HepG2 (cell line): ENCODE data around the gene GRHPR. TPM values are rescaled to one million over a fixed set of nuclear protein-coding genes. Genes with fewer than 3 reads are reported as not detected.
A peak's percentile ranks its signal among the peaks of the same experiment; 100 is the strongest.

Experiments used
- ATF7 ChIP-seq, 2 experiments: fragments of 450-650 bp in 1 of 2; sonication (generic) in 1 of 2; formaldehyde crosslinking in 1 of 2; IDR thresholded peaks; 2 replicates each; pipeline versions ENCODE4 v1.4.0 to v1.6.1; 2016 to 2020; ENCODE audit warnings: antibody characterized with exemption in 1 of 2, mild to moderate bottlenecking in 1 of 2, missing genetic modification reagents in 1 of 2
- CCDC6 ChIP-seq: sonication (generic); formaldehyde crosslinking; IDR thresholded peaks from 2 replicates; pipeline ENCODE4 v1.8.1; 2022; ENCODE audit warnings: mild to moderate bottlenecking, missing genetic modification reagents, moderate library complexity
- EHMT2 ChIP-seq: fragments of 200-600 bp; sonication (generic); IDR thresholded peaks from 2 replicates; pipeline ENCODE4 v1.7.0; 2017; ENCODE audit warnings: antibody characterized with exemption, low read depth, low read length, borderline replicate concordance
- EP300 ChIP-seq, 3 experiments: sonication (generic) in 1 of 3; formaldehyde crosslinking in 1 of 3; IDR thresholded peaks; 2 replicates each; pipeline versions ENCODE4 v1.5.1 to v1.6.1; 2011 to 2020; ENCODE audit warnings: low read depth in 2 of 3, low read length in 2 of 3, borderline replicate concordance in 1 of 3, improper control_type of control experiment in 1 of 3, mild to moderate bottlenecking in 1 of 3, missing genetic modification reagents in 1 of 3, moderate library complexity in 1 of 3
- IKZF1 ChIP-seq: fragments of 450-650 bp; IDR thresholded peaks from 2 replicates; pipeline ENCODE4 v1.7.1; 2016
- LCORL ChIP-seq, 2 experiments: fragments of 450-650 bp in 1 of 2; sonication (generic) in 1 of 2; formaldehyde crosslinking in 1 of 2; IDR thresholded peaks; 2 replicates each; pipeline versions ENCODE4 v1.5.0 to v1.6.1; 2017 to 2020; ENCODE audit warnings: antibody characterized with exemption in 1 of 2, missing genetic modification reagents in 1 of 2
- MIER3 ChIP-seq: IDR thresholded peaks from 2 replicates; pipeline ENCODE4 v1.6.1; 2016; ENCODE audit warnings: missing compliant biosample characterization, borderline replicate concordance
- ZFX ChIP-seq: sonication (generic); formaldehyde crosslinking; IDR thresholded peaks from 2 replicates; pipeline ENCODE4 v1.4.0; 2020; ENCODE audit warnings: mild to moderate bottlenecking, low read depth, missing genetic modification reagents, moderate library complexity
- ZNF160 ChIP-seq: sonication (generic); formaldehyde crosslinking; IDR thresholded peaks from 2 replicates; pipeline ENCODE4 v1.8.0; 2022; ENCODE audit warnings: mild to moderate bottlenecking, inconsistent platforms, missing genetic modification reagents
- ZNF33B ChIP-seq: sonication (generic); formaldehyde crosslinking; IDR thresholded peaks from 2 replicates; pipeline ENCODE4 v1.5.1; 2020; ENCODE audit warnings: mild to moderate bottlenecking, missing genetic modification reagents
- ZNF441 ChIP-seq: sonication (generic); formaldehyde crosslinking; IDR thresholded peaks from 2 replicates; pipeline ENCODE4 v1.7.0; 2021; ENCODE audit warnings: missing genetic modification reagents, borderline replicate concordance
- ZNF546 ChIP-seq: sonication (generic); formaldehyde crosslinking; conservative IDR thresholded peaks from 2 replicates; pipeline ENCODE4 v1.8.1; 2023; ENCODE audit warnings: mild to moderate bottlenecking, missing genetic modification reagents
- ZNF747 ChIP-seq: sonication (generic); formaldehyde crosslinking; IDR thresholded peaks from 2 replicates; pipeline ENCODE4 v1.8.1; 2023; ENCODE audit warnings: missing genetic modification reagents, mild to moderate bottlenecking, borderline replicate concordance
- polyA plus RNA-seq, 8 experiments: library from polyadenylated mRNA; depleted of rRNA in 3 of 8; stranded (reverse) in 7 of 8; unstranded in 1 of 8; fragments of >200 nt; fragmentation: Illumina TruSeq in 4 of 8; extraction: Trizol in 4 of 8; gene quantifications; 2 replicates each; pipeline versions ENCODE4 v1.2.1 to v1.2.3, GENCODE V29; 2011 to 2016; ENCODE audit warnings: low read depth in 4 of 8, missing spikeins in 1 of 8, mixed read lengths in 1 of 8; ENCODE audit not compliant: insufficient read depth in 1 of 8
- total RNA-seq, 5 experiments: library from RNA; depleted of rRNA; stranded (reverse); fragments of >200 nt; fragmentation: Illumina TruSeq; extraction: Trizol; gene quantifications; 2 replicates each; pipeline ENCODE4 v1.2.3, GENCODE V29; 2016; ENCODE audit warnings: low read depth in 1 of 5
- TF ChIP-seq, protein P1 (sequence below): IDR thresholded peaks from 2 replicates; pipeline ENCODE4 v1.6.1; 2016; ENCODE audit warnings: low read depth, missing genetic modification reagents, missing compliant biosample characterization
- TF ChIP-seq, protein P2 (sequence below): fragments of 450-650 bp; IDR thresholded peaks from 2 replicates; pipeline ENCODE4 v1.6.1; 2016
- TF ChIP-seq, protein P3 (sequence below): sonication (generic); formaldehyde crosslinking; IDR thresholded peaks from 2 replicates; pipeline ENCODE4 v1.5.0; 2020; ENCODE audit warnings: missing genetic modification reagents, mild to moderate bottlenecking, borderline replicate concordance
- TF ChIP-seq, protein P4 (sequence below): sonication (generic); formaldehyde crosslinking; IDR thresholded peaks from 2 replicates; pipeline ENCODE4 v1.4.0; 2020; ENCODE audit warnings: low read depth, mild to moderate bottlenecking, missing genetic modification reagents

GRHPR gene
- total and polyA plus RNA-seq, 2 of the 13 experiments (the other 11 are each of a cell fraction or from before 2014, with no cell fraction given) = 113 to 115 TPM

DNA sequence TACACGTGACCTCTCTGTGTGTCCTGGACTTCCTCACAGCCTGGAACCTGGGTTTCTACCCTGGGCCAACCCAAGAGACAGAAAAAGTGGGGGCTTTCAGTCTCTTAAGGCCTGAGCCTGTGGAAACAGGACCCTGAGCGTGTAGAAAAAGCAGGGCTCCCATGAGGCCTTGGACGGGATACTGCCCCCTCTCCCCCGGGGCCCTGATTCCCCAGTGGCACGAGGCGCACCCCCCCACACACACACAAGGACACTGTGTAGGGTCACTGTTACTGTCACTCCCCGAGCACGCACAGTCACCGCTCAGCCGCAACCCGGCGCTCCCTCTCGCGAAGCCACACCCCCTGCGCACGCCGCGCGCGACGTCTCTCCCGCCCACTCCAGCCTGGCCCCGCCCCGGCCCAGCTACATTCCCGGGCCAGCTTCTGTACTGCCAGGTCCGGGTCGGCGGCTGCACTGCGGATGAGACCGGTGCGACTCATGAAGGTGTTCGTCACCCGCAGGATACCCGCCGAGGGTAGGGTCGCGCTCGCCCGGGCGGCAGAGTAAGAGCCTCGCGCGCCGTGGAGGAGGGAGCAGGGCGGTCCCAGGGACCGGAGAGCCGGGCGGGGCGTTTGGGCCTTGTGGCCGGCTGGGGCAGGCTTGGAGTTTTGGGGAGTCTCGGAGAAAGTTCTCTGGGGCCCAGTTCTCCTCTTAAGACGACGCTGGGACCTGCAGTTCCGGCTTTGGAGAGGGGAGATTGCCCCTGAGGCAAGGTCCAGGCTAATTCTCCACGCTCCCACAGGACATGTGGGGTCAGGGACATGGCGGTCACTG, at the start of gene GRHPR (continued):
- TF ChIP-seq, protein P1, sequence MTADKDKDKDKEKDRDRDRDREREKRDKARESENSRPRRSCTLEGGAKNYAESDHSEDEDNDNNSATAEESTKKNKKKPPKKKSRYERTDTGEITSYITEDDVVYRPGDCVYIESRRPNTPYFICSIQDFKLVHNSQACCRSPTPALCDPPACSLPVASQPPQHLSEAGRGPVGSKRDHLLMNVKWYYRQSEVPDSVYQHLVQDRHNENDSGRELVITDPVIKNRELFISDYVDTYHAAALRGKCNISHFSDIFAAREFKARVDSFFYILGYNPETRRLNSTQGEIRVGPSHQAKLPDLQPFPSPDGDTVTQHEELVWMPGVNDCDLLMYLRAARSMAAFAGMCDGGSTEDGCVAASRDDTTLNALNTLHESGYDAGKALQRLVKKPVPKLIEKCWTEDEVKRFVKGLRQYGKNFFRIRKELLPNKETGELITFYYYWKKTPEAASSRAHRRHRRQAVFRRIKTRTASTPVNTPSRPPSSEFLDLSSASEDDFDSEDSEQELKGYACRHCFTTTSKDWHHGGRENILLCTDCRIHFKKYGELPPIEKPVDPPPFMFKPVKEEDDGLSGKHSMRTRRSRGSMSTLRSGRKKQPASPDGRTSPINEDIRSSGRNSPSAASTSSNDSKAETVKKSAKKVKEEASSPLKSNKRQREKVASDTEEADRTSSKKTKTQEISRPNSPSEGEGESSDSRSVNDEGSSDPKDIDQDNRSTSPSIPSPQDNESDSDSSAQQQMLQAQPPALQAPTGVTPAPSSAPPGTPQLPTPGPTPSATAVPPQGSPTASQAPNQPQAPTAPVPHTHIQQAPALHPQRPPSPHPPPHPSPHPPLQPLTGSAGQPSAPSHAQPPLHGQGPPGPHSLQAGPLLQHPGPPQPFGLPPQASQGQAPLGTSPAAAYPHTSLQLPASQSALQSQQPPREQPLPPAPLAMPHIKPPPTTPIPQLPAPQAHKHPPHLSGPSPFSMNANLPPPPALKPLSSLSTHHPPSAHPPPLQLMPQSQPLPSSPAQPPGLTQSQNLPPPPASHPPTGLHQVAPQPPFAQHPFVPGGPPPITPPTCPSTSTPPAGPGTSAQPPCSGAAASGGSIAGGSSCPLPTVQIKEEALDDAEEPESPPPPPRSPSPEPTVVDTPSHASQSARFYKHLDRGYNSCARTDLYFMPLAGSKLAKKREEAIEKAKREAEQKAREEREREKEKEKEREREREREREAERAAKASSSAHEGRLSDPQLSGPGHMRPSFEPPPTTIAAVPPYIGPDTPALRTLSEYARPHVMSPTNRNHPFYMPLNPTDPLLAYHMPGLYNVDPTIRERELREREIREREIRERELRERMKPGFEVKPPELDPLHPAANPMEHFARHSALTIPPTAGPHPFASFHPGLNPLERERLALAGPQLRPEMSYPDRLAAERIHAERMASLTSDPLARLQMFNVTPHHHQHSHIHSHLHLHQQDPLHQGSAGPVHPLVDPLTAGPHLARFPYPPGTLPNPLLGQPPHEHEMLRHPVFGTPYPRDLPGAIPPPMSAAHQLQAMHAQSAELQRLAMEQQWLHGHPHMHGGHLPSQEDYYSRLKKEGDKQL (CRISPR knock-in tag) = no peak
- TF ChIP-seq MIER3 (CRISPR knock-in tag) = peak; percentile 89; the same call in 1 of the 2 replicates
- TF ChIP-seq IKZF1 = no peak
- TF ChIP-seq ZNF441 (CRISPR knock-in tag) = peak; percentile 84
- TF ChIP-seq ZNF747 = no peak
- TF ChIP-seq ZNF160 (CRISPR knock-in tag) = peak; percentile 27; the same call in 1 of the 2 replicates
- no peak; the same call in 1 of the 2 replicates for TF ChIP-seq ZNF546
- TF ChIP-seq, protein P2, sequence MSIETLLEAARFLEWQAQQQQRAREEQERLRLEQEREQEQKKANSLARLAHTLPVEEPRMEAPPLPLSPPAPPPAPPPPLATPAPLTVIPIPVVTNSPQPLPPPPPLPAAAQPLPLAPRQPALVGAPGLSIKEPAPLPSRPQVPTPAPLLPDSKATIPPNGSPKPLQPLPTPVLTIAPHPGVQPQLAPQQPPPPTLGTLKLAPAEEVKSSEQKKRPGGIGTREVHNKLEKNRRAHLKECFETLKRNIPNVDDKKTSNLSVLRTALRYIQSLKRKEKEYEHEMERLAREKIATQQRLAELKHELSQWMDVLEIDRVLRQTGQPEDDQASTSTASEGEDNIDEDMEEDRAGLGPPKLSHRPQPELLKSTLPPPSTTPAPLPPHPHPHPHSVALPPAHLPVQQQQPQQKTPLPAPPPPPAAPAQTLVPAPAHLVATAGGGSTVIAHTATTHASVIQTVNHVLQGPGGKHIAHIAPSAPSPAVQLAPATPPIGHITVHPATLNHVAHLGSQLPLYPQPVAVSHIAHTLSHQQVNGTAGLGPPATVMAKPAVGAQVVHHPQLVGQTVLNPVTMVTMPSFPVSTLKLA = peak; percentile 66
- TF ChIP-seq EHMT2 = no peak
- TF ChIP-seq, protein P3, sequence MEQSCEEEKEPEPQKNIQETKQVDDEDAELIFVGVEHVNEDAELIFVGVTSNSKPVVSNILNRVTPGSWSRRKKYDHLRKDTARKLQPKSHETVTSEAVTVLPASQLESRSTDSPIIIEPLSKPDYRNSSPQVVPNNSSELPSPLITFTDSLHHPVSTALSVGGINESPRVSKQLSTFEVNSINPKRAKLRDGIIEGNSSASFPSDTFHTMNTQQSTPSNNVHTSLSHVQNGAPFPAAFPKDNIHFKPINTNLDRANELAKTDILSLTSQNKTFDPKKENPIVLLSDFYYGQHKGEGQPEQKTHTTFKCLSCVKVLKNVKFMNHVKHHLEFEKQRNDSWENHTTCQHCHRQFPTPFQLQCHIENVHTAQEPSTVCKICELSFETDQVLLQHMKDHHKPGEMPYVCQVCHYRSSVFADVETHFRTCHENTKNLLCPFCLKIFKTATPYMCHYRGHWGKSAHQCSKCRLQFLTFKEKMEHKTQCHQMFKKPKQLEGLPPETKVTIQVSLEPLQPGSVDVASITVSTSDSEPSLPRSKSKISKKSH (CRISPR knock-in tag) = 0 out of 2 replicates have a peak, but pooled peaks have one; percentile 11
- TF ChIP-seq, protein P4, sequence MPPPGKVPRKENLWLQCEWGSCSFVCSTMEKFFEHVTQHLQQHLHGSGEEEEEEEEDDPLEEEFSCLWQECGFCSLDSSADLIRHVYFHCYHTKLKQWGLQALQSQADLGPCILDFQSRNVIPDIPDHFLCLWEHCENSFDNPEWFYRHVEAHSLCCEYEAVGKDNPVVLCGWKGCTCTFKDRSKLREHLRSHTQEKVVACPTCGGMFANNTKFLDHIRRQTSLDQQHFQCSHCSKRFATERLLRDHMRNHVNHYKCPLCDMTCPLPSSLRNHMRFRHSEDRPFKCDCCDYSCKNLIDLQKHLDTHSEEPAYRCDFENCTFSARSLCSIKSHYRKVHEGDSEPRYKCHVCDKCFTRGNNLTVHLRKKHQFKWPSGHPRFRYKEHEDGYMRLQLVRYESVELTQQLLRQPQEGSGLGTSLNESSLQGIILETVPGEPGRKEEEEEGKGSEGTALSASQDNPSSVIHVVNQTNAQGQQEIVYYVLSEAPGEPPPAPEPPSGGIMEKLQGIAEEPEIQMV (CRISPR knock-in tag) = peak; percentile 84; the same call in 1 of the 2 replicates
- TF ChIP-seq LCORL (IDR thresholded peaks at IDR 0.05) = no peak
- TF ChIP-seq LCORL (CRISPR knock-in tag; IDR thresholded peaks at IDR 0.05) = peak; percentile 74; the same call in 1 of the 2 replicates
- TF ChIP-seq ZFX (CRISPR knock-in tag) = peak; percentile 95
- TF ChIP-seq ZNF33B = no peak
- TF ChIP-seq CCDC6 (CRISPR knock-in tag) = peak; percentile 93
- TF ChIP-seq ATF7 (IDR thresholded peaks at IDR 0.05) = no peak
- peak; percentile 59; the same call in 1 of the 2 replicates for TF ChIP-seq ATF7 (CRISPR knock-in tag; IDR thresholded peaks at IDR 0.05)
- 0 out of 4 replicates have a peak, but pooled peaks of 1 of the 2 experiments have one; percentile 15 for TF ChIP-seq EP300 (IDR thresholded peaks at IDR 0.05; ENCODE audit: low read depth in 2 of 2, low read length in 2 of 2)
- no peak for TF ChIP-seq EP300 (CRISPR knock-in tag; IDR thresholded peaks at IDR 0.05; ENCODE audit: borderline replicate concordance)
